ENCODE results near the gene ALPG. TPM values are rescaled to one million over a fixed set of nuclear protein-coding genes. Genes with fewer than 3 reads are reported as not detected.
"Not testable (repeated sequence)": the region's sequence is repeated elsewhere in the genome, so short reads cannot be mapped to it uniquely, and the experiment has no call there.

ALPG gene
- total RNA-seq, 2 experiments from 2014 or later, result not detected

GRCh38 chr2:232405943-232406510 is 617 bp upstream of the ALPG start:
- no peaks in the 10 kb centered on the region for H3K9me3 Mint-ChIP-seq (ENCODE audit: insufficient read depth)
- DNase-seq (no peak), ATAC-seq (no peak)
- H3K27ac Mint-ChIP-seq, result no peak overlapping the region
- no peaks in the 10 kb centered on the region for H3K36me3 Mint-ChIP-seq (ENCODE audit: low read depth)
- no peak overlapping the region for H3K4me3 Mint-ChIP-seq
- H3K4me1 Mint-ChIP-seq (ENCODE audit: low read depth), result no peaks in the 10 kb centered on the region
- POLR2A ChIA-PET, result no interaction called here
- peaks cover 4% of the 10 kb centered on the region for H3K27me3 Mint-ChIP-seq (ENCODE audit: low read depth)
- CTCF ChIA-PET, result no interaction called here

GRCh38 chr2:232407428-232408150 is 945 bp downstream of the ALPG start:
- peaks cover 11% of the 10 kb centered on the region for H3K27me3 Mint-ChIP-seq (ENCODE audit: low read depth)
- ATAC-seq; H3K9me3 Mint-ChIP-seq (ENCODE audit: insufficient read depth); POLR2A ChIA-PET; CTCF ChIA-PET; H3K27ac Mint-ChIP-seq; DNase-seq; H3K36me3 Mint-ChIP-seq (ENCODE audit: low read depth); H3K4me3 Mint-ChIP-seq; H3K4me1 Mint-ChIP-seq (ENCODE audit: low read depth): not testable (repeated sequence)

GRCh38 chr2:232408269-232408668 is 1.6 kb downstream of the ALPG start:
- H3K9me3 Mint-ChIP-seq (ENCODE audit: insufficient read depth); CTCF ChIA-PET; H3K4me3 Mint-ChIP-seq; H3K4me1 Mint-ChIP-seq (ENCODE audit: low read depth); H3K27ac Mint-ChIP-seq; DNase-seq; H3K36me3 Mint-ChIP-seq (ENCODE audit: low read depth); ATAC-seq; POLR2A ChIA-PET: not testable (repeated sequence)
- H3K27me3 Mint-ChIP-seq (ENCODE audit: low read depth), result peaks cover 17% of the 10 kb centered on the region

- H3K27ac Mint-ChIP-seq; H3K4me3 Mint-ChIP-seq; H3K4me1 Mint-ChIP-seq (ENCODE audit: low read depth); POLR2A ChIA-PET; CTCF ChIA-PET; DNase-seq; H3K9me3 Mint-ChIP-seq (ENCODE audit: insufficient read depth); H3K36me3 Mint-ChIP-seq (ENCODE audit: low read depth): not testable (repeated sequence)
- peak; percentile 56 for ATAC-seq
- peaks cover 25% of the 10 kb centered on the region for H3K27me3 Mint-ChIP-seq (ENCODE audit: low read depth)
These were observed 3.0 kb downstream of the ALPG start for GRCh38 chr2:232409617-232410016.

GRCh38 chr2:232410238-232410900 is 3.7 kb downstream of the ALPG start:
- Mint-ChIP-seq H3K4me3 (no peak overlapping the region), H3K27me3 (ENCODE audit: low read depth) (peaks cover 25% of the 10 kb centered on the region)
- POLR2A ChIA-PET, result no interaction called here

GRCh38 chr2:232411901-232412629 is 5.4 kb downstream of the ALPG start:
- Mint-ChIP-seq H3K4me1 (ENCODE audit: low read depth) (peaks cover 3% of the 10 kb centered on the region), H3K27me3 (ENCODE audit: low read depth) (peaks cover 25% of the 10 kb centered on the region), H3K36me3 (ENCODE audit: low read depth) (no peaks in the 10 kb centered on the region), H3K9me3 (ENCODE audit: insufficient read depth) (no peaks in the 10 kb centered on the region), H3K4me3 (no peak overlapping the region), H3K27ac (no peak overlapping the region)
- DNase-seq (no peak), ATAC-seq (no peak)
- ChIA-PET POLR2A (no interaction called here), CTCF (interaction anchor here (1.5 to 2.0 kb wide), 3 partner anchors 28 to 112 kb away, joined by 3 to 5 read pairs (median 4); no protein-coding TSS in a partner anchor)

More at GRCh38 chr2:232410238-232410900, 3.7 kb downstream of the ALPG start:
- Mint-ChIP-seq H3K36me3 (ENCODE audit: low read depth) (no peaks in the 10 kb centered on the region), H3K27ac (no peak overlapping the region), H3K9me3 (ENCODE audit: insufficient read depth) (no peaks in the 10 kb centered on the region), H3K4me1 (ENCODE audit: low read depth) (peaks cover 3% of the 10 kb centered on the region)
- no peak for ATAC-seq
- CTCF ChIA-PET, result interaction anchor here (0.6 kb wide), 1 partner anchor 182 kb away, joined by 3 read pairs; no protein-coding TSS in a partner anchor
- no peak for DNase-seq

GRCh38 chr2:232412986-232413385 is 6.3 kb downstream of the ALPG start:
- Mint-ChIP-seq H3K36me3 (ENCODE audit: low read depth) (no peaks in the 10 kb centered on the region), H3K9me3 (ENCODE audit: insufficient read depth) (no peaks in the 10 kb centered on the region), H3K4me3 (no peak overlapping the region), H3K4me1 (ENCODE audit: low read depth) (peaks cover 3% of the 10 kb centered on the region), H3K27me3 (ENCODE audit: low read depth) (peaks cover 26% of the 10 kb centered on the region), H3K27ac (no peak overlapping the region)
- DNase-seq (no peak), ATAC-seq (no peak)
- POLR2A ChIA-PET, result no interaction called here
- CTCF ChIA-PET, result interaction anchor here (1.0 to 2.0 kb wide), 3 partner anchors 15 to 111 kb away, joined by 3 to 4 read pairs (median 3); no protein-coding TSS in a partner anchor

- ChIA-PET CTCF (no interaction called here), POLR2A (no interaction called here)
- H3K9me3 Mint-ChIP-seq (ENCODE audit: insufficient read depth), result no peaks in the 10 kb centered on the region
- no peak for ATAC-seq
- peaks cover 44% of the 10 kb centered on the region for H3K27me3 Mint-ChIP-seq (ENCODE audit: low read depth)
- H3K27ac Mint-ChIP-seq, result no peak overlapping the region
- no peaks in the 10 kb centered on the region for H3K36me3 Mint-ChIP-seq (ENCODE audit: low read depth)
- no peak overlapping the region for H3K4me3 Mint-ChIP-seq
- H3K4me1 Mint-ChIP-seq (ENCODE audit: low read depth), result peaks cover 12% of the 10 kb centered on the region
- no peak for DNase-seq
These were observed 8.6 kb downstream of the ALPG start for GRCh38 chr2:232415138-232415690.

GRCh38 chr2:232415736-232416520 is 9.3 kb downstream of the ALPG start:
- ATAC-seq (no peak), DNase-seq (no peak)
- Mint-ChIP-seq H3K4me3 (no peak overlapping the region), H3K36me3 (ENCODE audit: low read depth) (no peaks in the 10 kb centered on the region), H3K9me3 (ENCODE audit: insufficient read depth) (no peaks in the 10 kb centered on the region), H3K27me3 (ENCODE audit: low read depth) (peaks cover 45% of the 10 kb centered on the region), H3K4me1 (ENCODE audit: low read depth) (peaks cover 15% of the 10 kb centered on the region), H3K27ac (no peak overlapping the region)
- ChIA-PET POLR2A (no interaction called here), CTCF (no interaction called here)

- Mint-ChIP-seq H3K9me3 (ENCODE audit: insufficient read depth) (no peaks in the 10 kb centered on the region), H3K27me3 (ENCODE audit: low read depth) (peaks cover 50% of the 10 kb centered on the region), H3K4me3 (no peak overlapping the region), H3K4me1 (ENCODE audit: low read depth) (peaks cover 15% of the 10 kb centered on the region), H3K27ac (no peak overlapping the region), H3K36me3 (ENCODE audit: low read depth) (no peaks in the 10 kb centered on the region)
- ATAC-seq (no peak), DNase-seq (no peak)
- CTCF ChIA-PET, result no interaction called here
- POLR2A ChIA-PET, result no interaction called here
These were observed 10.2 kb downstream of the ALPG start for GRCh38 chr2:232416521-232417470.

Measured in activated CD8-positive, alpha-beta T cell treated with anti-CD3 and anti-CD28 coated beads, Interleukin-2, amount 10 ng/mL, durations not matched to agents 7 days and 5 days (primary cell).